Neural crest cell (in vitro differentiated cells): ENCODE results near the gene LSMEM2. TPM values are rescaled to one million over a fixed set of nuclear protein-coding genes. Genes with fewer than 3 reads are reported as not detected.
"Not testable (repeated sequence)": the region's sequence is repeated elsewhere in the genome, so short reads cannot be mapped to it uniquely, and the experiment has no call there.

Source experiments
- DNase-seq: peaks from one replicate; pipeline ENCODE4 v3.0.0; 2021; ENCODE audit warnings: low read depth, mixed read lengths, low spot score
- H3K27ac Mint-ChIP-seq: one replicate; pipeline ENCODE4 v1.8.0; 2021; ENCODE audit warnings: mild to moderate bottlenecking, mixed read lengths; ENCODE audit not compliant: unreplicated experiment
- H3K27me3 Mint-ChIP-seq: 2 replicates; pipeline ENCODE4 v1.8.0; 2021; ENCODE audit warnings: low read depth, mild to moderate bottlenecking, mixed read lengths
- H3K36me3 Mint-ChIP-seq: 2 replicates; pipeline ENCODE4 v1.8.0; 2021; ENCODE audit warnings: low read depth, mild to moderate bottlenecking, mixed read lengths
- H3K4me1 Mint-ChIP-seq: 2 replicates; pipeline ENCODE4 v1.8.0; 2021; ENCODE audit warnings: mixed read lengths
- H3K4me3 Mint-ChIP-seq: one replicate; pipeline ENCODE4 v1.8.0; 2021; ENCODE audit warnings: mild to moderate bottlenecking, mixed read lengths
- H3K9me3 Mint-ChIP-seq: 2 replicates; pipeline ENCODE4 v1.8.0; 2021; ENCODE audit warnings: mixed read lengths
- CTCF ChIP-seq: fragments of 200-600 bp; sonication (generic); conservative IDR thresholded peaks from 2 replicates; pipeline ENCODE4 v1.5.0; 2021; ENCODE audit warnings: antibody characterized with exemption, mild to moderate bottlenecking
- total RNA-seq: library from RNA; stranded (reverse); gene quantifications from 2 replicates; pipeline ENCODE4 v1.2.1, GENCODE V29; 2021

The LSMEM2 gene
- total RNA-seq, 1 donor from 2014 or later, result not detected

- Mint-ChIP-seq H3K27ac (no peak overlapping the region), H3K27me3 (peaks cover 26% of the 10 kb centered on the region), H3K36me3 (no peaks in the 10 kb centered on the region), H3K9me3 (no peaks in the 10 kb centered on the region), H3K4me3 (no peak overlapping the region), H3K4me1 (peaks cover 20% of the 10 kb centered on the region)
- no peak for TF ChIP-seq CTCF
- DNase-seq, result no peak
Measured at GRCh38 chr3:50278123-50278879, 586 bp upstream of the LSMEM2 start.

GRCh38 chr3:50279255-50280016 is 549 bp downstream of the LSMEM2 start:
- no peak overlapping the region for H3K4me3 Mint-ChIP-seq
- peaks cover 17% of the 10 kb centered on the region for H3K27me3 Mint-ChIP-seq
- no peaks in the 10 kb centered on the region for H3K9me3 Mint-ChIP-seq
- no peak overlapping the region for H3K27ac Mint-ChIP-seq
- no peaks in the 10 kb centered on the region for H3K36me3 Mint-ChIP-seq
- no peak for DNase-seq
- peaks cover 15% of the 10 kb centered on the region for H3K4me1 Mint-ChIP-seq
- TF ChIP-seq CTCF, result no peak

- not testable (repeated sequence) for H3K4me1 Mint-ChIP-seq, H3K9me3 Mint-ChIP-seq, H3K27ac Mint-ChIP-seq
Measured at GRCh38 chr3:50284121-50284520, 5.2 kb downstream of the LSMEM2 start.

GRCh38 chr3:50286322-50287227 is 7.7 kb downstream of the LSMEM2 start:
- Mint-ChIP-seq H3K36me3 (no peaks in the 10 kb centered on the region), H3K27me3 (no peaks in the 10 kb centered on the region), H3K27ac (no peak overlapping the region), H3K9me3 (no peaks in the 10 kb centered on the region), H3K4me1 (peaks cover 6% of the 10 kb centered on the region), H3K4me3 (no peak overlapping the region)
- DNase-seq, result no peak
- TF ChIP-seq CTCF, result no peak

More at GRCh38 chr3:50284121-50284520, 5.2 kb downstream of the LSMEM2 start:
- peak overlapping the region; percentile 34 for H3K4me3 Mint-ChIP-seq
- not testable (repeated sequence) for DNase-seq, H3K27me3 Mint-ChIP-seq, H3K36me3 Mint-ChIP-seq

- H3K4me1 Mint-ChIP-seq, result peaks cover 7% of the 10 kb centered on the region
- H3K9me3 Mint-ChIP-seq, result no peaks in the 10 kb centered on the region
- H3K27me3 Mint-ChIP-seq, result no peaks in the 10 kb centered on the region
- H3K27ac Mint-ChIP-seq, result no peak overlapping the region
- peak overlapping the region; percentile 59 for H3K4me3 Mint-ChIP-seq
- no peak for TF ChIP-seq CTCF
- DNase-seq, result no peak
- no peaks in the 10 kb centered on the region for H3K36me3 Mint-ChIP-seq
Measured at GRCh38 chr3:50287262-50287661, 8.4 kb downstream of the LSMEM2 start.
